ENCODE data around the gene PDE11A.

DNA sequence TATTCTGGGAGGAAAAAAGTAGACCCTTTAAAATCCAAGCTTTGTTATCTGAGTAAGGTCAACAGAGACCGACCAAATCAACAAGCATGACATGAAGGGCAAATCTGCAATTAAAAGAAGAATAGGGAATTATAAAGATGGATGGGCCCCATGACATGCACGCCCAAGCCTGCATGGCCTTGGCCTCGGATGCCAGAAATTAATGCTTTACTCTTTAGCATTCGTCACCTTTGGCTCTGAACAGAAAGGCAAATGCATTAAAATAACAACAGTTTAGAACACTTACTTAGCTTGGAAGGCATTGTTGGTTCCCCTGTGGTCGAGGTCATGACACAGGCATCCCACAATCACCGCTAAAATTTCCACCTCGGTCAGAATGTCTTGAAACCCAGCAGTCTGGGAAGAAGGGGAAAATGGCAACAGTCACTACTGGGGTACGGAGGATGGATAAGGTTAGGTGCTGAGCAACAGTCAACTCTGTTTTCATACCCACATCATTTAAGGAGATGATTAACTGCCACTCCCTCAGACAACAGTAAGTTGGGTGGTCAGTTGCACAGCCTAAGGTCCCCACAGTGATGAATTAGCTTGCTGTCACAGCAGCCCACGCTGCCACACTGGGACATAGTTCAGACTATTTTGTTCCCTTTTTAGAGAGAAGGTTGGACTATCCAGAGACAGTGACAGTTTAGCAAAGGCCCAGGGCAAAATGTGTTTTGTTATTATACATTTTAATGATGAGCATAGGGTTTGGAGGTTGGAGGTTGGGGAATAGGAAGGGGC lies 360.9 kb downstream of the PDE11A start:
- no peak for TF ChIP-seq CTCF (IDR thresholded peaks at IDR 0.05; ENCODE audit: insufficient read depth, low read length, poor library complexity, severe bottlenecking)
- TF ChIP-seq EZH2phosphoT487 (conservative IDR thresholded peaks at IDR 0.05; ENCODE audit: low read length), result no peak

Measured in SU-DHL-6 (cell line).